ENCODE data around the gene MORN1.

DNA sequence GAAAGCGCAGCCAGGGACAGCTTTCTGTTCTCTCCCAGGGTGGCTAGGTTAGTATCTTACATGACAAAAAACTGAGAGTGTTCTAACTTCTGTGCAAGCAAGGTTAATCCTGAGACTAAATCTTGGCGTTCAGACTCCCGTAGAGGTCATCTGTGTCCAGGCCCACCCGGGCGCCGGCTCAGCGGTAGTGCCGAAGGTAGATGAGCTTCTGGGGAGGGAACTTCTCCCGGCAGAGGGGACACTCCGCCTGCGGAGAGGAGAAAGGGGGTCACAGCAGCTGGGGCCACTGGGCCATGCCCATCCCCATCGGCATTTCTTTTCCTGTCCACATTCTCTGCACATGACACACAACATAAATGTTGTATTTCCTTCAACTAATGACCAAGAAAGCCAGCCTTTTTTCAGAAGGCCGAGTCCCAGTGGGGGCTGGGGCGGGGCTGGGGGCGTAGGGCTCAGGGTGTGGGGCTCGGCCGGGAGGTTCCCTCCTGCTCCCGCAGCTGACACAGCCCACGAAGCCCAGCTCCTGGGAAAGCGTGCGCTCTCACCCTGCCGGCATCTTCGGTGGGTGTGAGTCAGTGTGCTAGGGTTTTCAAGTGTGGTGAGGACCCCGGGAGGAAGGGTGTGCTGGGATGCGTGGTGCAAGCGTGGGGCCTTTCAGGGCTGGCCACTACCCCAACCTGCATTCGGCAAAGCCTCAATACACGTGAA lies 14.4 kb upstream of the MORN1 start:
- TF ChIP-seq, protein P1, sequence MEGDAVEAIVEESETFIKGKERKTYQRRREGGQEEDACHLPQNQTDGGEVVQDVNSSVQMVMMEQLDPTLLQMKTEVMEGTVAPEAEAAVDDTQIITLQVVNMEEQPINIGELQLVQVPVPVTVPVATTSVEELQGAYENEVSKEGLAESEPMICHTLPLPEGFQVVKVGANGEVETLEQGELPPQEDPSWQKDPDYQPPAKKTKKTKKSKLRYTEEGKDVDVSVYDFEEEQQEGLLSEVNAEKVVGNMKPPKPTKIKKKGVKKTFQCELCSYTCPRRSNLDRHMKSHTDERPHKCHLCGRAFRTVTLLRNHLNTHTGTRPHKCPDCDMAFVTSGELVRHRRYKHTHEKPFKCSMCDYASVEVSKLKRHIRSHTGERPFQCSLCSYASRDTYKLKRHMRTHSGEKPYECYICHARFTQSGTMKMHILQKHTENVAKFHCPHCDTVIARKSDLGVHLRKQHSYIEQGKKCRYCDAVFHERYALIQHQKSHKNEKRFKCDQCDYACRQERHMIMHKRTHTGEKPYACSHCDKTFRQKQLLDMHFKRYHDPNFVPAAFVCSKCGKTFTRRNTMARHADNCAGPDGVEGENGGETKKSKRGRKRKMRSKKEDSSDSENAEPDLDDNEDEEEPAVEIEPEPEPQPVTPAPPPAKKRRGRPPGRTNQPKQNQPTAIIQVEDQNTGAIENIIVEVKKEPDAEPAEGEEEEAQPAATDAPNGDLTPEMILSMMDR (IDR thresholded peaks at IDR 0.05): no peak
- TF ChIP-seq POLR2A (IDR thresholded peaks at IDR 0.05; ENCODE audit: low read depth) (no peak), POLR2AphosphoS5 (IDR thresholded peaks at IDR 0.05) (no peak)

Measured in esophagus muscularis mucosa (tissue), 3 donors.